ENCODE results near the gene PARD3B. TPM values are rescaled to one million over a fixed set of nuclear protein-coding genes. Genes with fewer than 3 reads are reported as not detected.

Gene PARD3B
- polyA plus RNA-seq, 3 donors = 2.0 to 13.6 (median 5.0) TPM

DNA sequence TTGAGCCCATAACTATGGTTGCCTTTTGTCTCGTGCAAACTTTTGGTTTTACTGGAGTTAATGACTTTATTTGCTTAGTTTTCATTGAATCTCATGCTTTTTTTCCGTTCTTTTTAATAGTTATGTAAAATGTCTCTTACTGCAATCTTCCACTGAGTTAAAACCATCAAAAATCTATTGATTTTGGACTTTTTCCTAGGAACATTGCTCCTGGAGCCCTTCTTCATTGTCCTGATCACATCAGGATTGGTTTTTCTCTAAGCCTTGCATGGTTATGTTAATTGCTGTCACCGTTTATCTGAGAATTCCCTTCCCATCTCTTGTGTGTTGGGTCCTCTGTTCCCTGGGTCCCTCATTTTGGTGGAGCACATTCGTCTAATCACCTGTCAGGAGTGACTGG lies 125.5 kb downstream of the PARD3B start:
- H3K27ac ChIP-seq (ENCODE audit: low read depth, low read length) = no peak overlapping the region
- 87 to 90% (median 90%) methylated on average over 4 of the region's 4 CpGs for WGBS, 3 donors

DNA sequence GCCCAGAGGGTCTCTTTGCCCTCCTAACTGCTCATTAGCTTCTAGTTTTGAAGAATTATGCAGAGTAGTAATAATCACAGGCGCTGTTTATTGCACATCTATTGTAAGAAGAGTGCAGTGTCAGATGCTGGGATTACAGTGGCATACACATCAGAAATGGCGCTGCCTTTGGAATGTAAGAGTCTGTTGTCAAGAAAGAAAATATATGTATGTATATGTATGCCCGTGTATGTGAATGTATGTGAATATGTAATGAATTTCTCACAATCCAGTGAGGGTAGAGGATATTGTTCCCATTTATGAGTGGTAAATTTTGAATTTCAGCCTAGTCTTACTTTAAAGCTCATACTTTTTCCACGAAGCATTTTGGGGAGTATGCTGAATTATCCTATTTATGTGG lies 127.5 kb downstream of the PARD3B start:
- WGBS, 3 donors = 72 to 88% (median 72%) methylated on average over 4 of the region's 4 CpGs

DNA sequence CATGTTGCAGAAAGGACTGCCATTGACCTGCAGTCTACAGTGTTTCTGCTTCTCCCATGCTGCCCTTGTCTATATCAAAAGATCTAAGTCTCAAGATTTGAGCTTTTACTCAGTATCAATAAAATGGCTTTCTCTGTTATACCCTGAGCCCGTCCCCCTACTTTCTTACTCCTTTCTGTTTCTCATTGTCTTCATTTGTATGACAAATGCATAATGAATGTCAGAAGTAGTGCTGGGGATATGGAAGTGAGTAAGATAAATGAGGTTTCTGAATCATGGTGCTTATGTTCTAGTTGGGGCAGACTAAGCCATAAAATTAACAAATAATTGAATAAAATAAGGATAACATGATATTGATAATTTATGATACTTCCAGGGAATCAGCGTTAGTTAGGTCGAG lies 128.6 kb downstream of the PARD3B start:
- H3K27ac ChIP-seq (ENCODE audit: low read depth, low read length) = no peak overlapping the region
- 91 to 94% (median 92%) methylated on average over 3 of the region's 3 CpGs for WGBS, 3 donors

More for the DNA sequence above, 127.5 kb downstream of the PARD3B start:
- no peak overlapping the region for H3K27ac ChIP-seq (ENCODE audit: low read depth, low read length)

DNA sequence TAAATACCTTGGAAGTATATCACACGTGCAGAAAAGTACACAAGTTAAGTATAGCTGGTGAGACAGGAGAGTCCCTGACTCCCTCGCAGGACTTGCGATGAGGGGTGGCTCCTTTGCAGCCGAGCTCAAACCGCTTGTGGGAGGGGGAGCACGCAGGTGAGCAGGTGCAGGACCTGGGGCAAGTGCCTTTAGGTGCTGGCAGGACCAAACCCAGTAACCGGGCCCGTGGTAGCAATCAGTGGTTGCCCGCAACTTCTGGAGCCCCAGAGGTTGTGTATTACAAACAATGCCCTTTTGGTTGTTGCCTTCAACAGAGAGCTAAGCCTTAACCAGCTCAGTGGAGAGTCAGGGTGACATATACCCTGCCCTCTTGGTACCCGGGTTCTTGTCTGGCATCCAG lies 132.8 kb downstream of the PARD3B start:
- 93 to 96% (median 95%) methylated on average over 10 of the region's 10 CpGs for WGBS, 3 donors
- no peak overlapping the region for H3K27ac ChIP-seq (ENCODE audit: low read depth, low read length)

DNA sequence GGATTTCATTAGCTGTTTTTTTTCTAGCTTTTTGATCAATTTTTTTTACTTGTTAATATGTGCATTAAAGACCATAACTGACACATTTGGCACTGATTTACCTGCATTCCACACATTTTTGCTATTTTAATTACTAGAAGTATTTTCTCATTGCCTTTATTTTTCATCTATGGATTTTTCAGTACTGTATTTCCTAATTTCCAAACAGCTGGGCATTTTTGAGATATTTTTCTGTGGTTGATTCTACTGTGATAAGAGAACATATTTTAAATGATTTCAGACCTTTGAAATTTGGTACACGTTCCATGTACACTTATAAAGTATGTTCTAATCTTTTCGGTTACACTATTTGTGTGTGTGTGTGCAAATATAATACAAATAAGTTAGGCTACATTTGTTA lies 135.3 kb downstream of the PARD3B start:
- 71 to 82% (median 81%) methylated on average over 2 of the region's 2 CpGs for WGBS, 3 donors
- no peak overlapping the region for H3K27ac ChIP-seq (ENCODE audit: low read depth, low read length)

DNA sequence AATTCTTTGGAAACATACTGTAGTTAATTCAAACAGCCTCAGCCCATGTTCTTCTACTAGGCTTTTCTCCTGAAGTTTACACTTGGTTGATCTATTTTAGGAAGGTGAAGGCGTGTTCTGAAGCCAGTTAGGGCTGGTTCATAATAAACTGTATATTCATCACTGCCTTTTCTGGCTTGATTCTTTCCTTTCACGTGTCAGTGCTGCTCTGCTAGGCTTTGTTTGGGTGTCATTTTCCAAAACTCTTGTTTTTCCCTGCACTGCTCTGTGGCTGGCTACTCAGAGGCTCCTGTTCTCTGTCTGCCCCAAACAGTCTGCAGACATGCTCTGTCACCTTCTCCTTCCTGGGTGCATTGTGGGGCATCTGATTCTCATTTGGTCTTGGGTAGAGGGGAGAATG lies 136.1 kb downstream of the PARD3B start:
- 29 to 56% (median 34%) methylated on average over 2 of the region's 2 CpGs for WGBS, 3 donors
- H3K27ac ChIP-seq (ENCODE audit: low read depth, low read length) = no peak overlapping the region

DNA sequence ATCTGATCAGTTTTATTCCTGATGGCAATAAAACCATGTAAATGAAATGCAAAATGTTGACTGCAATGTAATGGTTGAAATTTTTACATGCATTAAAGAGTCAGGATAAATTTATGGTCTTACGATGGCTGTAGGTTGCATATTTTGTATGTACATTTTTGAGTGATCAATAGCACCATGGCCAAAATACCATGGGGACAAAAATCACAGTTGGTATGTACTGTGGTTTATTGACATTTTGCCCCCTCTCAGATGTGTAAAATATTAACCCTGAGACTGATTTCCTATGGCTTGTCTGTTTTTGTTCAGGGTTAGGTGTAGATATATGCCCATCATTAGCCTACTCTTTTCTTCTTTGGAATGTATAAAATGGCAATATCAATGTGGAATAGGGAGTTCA lies 138.1 kb downstream of the PARD3B start:
- WGBS, 3 donors = 93 to 99% (median 97%) methylated on average over 1 of the region's 1 CpG
- no peak overlapping the region for H3K27ac ChIP-seq (ENCODE audit: low read depth, low read length)

DNA sequence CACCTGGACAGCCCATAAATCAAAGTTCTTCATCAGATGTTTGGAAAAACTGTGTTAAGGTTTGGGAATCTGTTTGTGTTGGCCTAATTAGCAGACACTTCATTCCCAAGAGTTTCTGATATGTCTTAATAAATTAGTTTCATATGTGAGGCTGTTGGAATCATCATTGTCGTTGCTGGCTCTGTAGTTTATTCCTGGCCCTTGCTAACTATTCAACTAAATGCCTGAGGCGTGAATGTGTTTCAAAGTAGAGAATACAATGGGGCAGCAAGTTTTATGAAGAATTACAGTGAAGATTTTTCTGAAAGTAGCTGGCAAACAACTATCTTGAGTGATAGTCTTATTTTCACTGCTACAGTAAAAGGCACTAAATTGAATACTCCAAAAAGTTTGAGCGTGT lies 141.1 kb downstream of the PARD3B start:
- no peak overlapping the region for H3K27ac ChIP-seq (ENCODE audit: low read depth, low read length)
- 71 to 95% (median 78%) methylated on average over 3 of the region's 3 CpGs for WGBS, 3 donors

DNA sequence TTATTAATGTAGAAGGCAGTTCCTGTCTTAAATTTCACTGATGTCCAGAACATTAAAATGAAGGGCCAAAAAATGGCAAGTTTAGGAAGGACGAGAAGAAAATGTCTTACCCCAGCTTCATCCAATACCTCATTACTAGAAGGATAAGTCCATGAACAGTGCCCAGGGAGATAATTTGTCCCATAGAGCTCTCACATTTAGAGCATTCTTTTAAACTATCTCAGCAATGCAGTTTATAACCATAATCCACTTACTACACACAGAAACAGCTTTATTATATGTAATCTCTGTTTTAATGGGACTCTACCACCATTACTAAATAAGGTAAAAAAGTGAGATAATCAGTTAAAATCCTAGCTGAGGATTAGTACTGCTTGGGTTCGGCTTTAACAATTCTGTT lies 142.5 kb downstream of the PARD3B start:
- H3K27ac ChIP-seq (ENCODE audit: low read depth, low read length) = no peak overlapping the region
- 69 to 89% (median 78%) methylated on average over 2 of the region's 2 CpGs for WGBS, 3 donors

DNA sequence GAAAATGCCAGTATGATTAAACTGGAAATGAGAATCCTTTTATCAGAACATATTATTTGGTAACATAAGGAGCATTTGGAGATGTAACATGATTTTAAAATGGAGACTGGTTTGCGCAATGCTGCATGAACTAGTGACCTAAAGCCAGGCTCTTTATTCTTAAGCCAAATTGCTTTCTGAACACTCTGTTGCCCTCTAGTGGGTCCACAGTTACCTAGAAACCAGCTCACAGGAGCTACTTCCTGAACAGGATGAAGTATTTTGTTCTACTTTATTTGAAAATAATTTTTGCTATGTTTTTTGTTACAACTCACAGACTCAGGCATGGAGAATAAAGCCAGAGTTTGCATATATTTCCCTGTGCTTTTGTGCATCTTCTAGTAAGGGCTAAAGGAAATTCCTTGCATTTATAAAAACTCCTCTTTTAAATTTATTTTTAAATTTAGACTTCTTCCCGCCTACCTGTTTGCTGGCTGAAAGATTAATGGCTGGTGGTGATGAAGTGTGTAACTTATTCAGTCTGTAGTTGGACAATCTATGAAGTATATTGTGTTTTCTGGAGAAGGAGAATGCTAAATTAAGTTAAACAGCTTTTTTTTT lies 146.7 kb downstream of the PARD3B start:
- WGBS, 3 donors = 48 to 62% (median 61%) methylated on average over 2 of the region's 2 CpGs
- no peak overlapping the region for H3K27ac ChIP-seq (ENCODE audit: low read depth, low read length)

DNA sequence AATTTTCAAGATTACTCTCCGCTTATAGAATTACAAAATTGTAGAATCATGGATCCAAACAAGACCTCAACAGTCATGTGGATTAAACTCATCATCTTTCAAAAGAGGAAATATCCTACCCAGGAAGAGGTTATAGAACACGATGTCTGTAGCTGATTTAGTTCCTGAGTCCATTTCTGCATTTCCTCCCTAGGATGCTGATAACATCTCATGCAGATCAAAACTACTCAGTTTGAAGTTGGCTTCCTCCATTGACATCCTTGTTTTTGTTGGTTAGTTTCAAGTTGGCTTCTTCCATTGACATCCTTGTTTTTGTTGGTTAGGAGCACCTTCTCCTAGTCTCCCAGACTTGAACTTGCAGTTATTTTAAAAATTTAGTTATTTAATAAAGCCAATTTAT lies 147.5 kb downstream of the PARD3B start:
- no peak overlapping the region for H3K27ac ChIP-seq (ENCODE audit: low read depth, low read length)
- WGBS, 3 donors = 63 to 83% (median 64%) methylated on average over 2 of the region's 2 CpGs

DNA sequence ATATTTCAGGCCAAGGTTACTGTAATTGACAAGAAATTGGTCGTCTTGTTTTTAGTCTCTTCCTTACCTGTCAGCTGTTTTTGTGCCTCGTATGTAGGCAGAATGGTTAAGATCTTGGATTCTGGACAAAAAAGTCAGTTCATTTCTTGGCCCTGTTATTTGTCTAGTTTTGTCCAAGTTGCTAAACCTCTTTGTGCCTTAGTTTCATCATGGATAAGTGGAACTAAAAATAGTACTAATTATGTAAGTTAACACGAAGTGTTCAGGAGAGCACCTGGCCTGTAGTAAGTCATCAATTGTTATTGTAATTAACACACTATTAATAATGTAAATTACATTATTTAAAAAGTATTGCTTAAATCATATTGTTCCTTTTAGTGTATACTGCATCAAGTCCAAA lies 148.0 kb downstream of the PARD3B start:
- WGBS, 3 donors = 48 to 58% (median 54%) methylated on average over 3 of the region's 3 CpGs
- H3K27ac ChIP-seq (ENCODE audit: low read depth, low read length) = no peak overlapping the region

DNA sequence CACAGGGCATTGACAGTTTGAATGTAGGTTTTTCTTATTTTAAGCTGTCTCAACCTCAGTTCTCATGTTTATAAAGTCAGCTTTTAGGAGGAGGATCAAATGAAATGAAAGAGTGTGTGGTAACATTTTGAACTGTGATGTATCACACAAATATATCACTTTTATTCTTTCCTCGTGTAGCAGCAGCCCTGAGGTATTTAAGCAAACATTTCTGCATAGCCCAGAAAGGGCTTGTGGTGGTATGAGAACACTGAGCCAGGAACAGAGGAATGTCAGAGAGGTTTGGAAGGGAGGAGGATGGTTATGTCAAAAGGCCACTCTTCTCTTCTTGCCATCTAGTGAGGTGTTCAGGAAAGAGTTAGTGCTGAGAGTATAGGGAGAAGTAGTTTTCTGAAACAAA lies 150.2 kb downstream of the PARD3B start:
- no peak overlapping the region for H3K27ac ChIP-seq (ENCODE audit: low read depth, low read length)
- WGBS, 3 donors = 52 to 61% (median 55%) methylated on average over 1 of the region's 1 CpG

DNA sequence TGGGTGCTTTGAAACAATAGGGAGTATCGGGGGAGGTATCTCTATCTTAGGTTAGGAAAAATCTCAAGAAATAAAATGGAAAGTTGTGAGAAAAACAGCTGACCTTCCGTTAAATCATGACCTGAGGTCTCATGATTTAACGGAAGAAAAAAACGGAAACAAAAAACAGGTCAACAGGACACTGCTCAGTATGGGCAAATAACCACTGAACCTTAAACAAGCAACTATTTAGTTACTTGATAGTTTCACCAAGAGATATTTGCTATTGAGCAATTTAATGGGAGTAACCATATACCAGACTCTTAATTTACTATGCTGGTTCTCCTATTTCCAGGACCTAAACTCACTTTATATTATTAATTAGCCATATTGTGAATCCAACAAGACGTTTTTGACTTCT lies 150.8 kb downstream of the PARD3B start:
- no peak overlapping the region for H3K27ac ChIP-seq (ENCODE audit: low read depth, low read length)
- WGBS, 3 donors = 92 to 96% (median 96%) methylated on average over 5 of the region's 5 CpGs

DNA sequence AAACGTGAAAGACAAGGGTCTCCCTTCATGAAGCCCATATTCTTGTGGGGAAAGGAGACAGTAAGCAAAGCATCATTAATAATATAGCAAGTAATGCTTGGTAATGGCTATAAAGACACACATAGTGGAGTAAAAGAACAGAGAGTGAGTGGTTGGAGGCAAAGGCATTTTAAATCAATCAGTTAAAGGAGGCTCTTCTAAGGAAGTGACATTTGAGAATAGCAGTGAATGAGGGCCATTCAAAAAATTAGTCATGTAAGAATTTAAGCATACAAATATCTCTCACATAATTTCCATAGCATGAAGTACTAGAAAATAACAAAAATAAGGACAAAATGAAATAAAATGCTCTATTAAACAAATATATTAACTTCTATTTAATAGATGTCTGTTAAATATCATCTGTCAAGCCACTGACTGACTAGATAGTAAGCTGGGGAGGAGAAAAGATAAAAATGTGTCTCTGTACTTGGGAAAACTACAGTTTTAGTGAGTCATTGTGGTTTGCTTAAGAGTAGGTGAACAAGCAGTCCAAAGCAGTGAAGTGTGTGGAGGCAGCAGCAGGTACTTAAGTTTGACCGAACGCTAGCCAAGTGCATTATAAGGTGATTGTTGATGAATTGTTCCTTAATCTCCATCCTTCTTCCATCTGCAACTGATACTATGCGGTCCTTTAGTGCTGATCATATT lies 160.1 kb downstream of the PARD3B start:
- WGBS, 3 donors = 66 to 88% (median 70%) methylated on average over 4 of the region's 4 CpGs

DNA sequence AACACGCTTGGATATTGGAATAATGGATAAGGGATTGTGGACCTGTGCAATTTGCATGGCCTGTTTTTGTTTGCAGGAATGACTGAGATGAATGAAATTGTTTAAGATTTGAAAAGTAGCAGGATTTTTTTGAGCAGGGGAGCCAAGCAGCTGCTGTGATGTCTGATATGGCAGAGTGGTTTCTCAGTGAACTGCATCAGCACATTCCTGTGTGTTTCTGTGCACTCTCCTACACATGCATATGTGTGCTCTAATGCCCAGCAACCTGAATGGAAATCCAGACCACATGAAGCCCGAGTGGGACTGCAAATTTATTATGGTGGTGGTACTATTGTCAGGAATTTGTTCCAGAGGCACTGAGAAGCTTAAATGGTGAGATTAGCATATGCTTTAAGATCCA lies 161.7 kb downstream of the PARD3B start:
- H3K27ac ChIP-seq (ENCODE audit: low read depth, low read length) = no peak overlapping the region
- 35 to 65% (median 64%) methylated on average over 2 of the region's 2 CpGs for WGBS, 3 donors

More for the DNA sequence above, 160.1 kb downstream of the PARD3B start:
- H3K27ac ChIP-seq (ENCODE audit: low read depth, low read length) = no peak overlapping the region

DNA sequence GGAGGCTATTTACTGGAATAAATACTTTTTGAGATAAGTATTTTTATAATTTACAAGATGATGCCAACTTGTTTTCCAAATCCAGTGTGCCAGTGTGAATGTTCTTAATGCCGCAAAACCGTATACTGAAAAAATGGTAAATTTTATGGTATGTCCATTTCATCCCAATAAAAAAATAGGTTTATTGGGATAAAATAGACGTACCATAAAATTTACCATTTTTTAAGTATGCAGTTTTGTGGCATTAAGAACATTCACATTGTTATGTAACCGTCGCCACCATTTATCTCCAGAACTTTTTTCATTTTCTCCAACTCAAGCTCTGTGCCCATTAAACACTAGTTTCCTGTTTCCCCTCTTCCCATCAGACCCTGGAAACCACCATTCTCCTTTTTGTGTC lies 167.9 kb downstream of the PARD3B start:
- no peak overlapping the region for H3K27ac ChIP-seq (ENCODE audit: low read depth, low read length)
- 77 to 87% (median 78%) methylated on average over 5 of the region's 5 CpGs for WGBS, 3 donors

DNA sequence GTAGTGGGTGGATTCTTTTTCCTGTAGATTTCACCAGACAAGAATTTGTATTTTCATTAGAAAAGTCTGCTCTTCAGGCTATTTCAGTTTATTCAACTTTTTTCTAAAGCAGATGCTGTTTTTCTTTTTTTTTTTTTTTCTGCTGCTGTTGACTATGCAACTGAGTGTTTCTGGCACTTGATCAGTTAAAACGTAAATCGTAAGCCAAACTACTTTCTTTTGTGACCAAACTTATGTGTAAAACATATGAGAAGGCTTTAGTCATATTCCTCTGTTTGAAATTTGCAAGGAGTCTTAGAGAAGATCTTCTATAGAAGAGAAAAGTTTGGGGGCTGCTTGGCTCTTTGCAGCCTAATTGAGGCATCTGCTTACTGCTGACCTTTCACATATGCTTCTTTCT lies 170.1 kb downstream of the PARD3B start:
- 59 to 82% (median 65%) methylated on average over 2 of the region's 2 CpGs for WGBS, 3 donors
- H3K27ac ChIP-seq (ENCODE audit: low read depth, low read length) = no peak overlapping the region

DNA sequence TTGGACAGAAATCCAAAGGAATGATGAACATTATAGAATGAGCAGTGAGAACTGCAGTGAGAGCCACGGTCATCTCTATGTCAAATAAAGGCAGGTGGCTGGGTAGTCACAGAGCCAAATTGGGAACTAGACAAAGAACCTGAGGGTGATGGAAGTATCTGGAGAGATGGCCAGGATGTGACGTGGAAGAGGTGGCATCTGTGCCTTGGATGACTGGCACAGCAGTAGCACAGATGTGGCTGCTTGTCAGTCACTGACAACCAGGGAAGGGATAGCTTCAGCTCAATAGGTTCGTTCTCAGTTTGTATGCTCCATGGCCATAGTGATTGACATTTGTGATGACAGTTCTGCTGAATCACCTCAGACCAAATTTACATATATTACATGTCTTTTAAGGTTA lies 172.3 kb downstream of the PARD3B start:
- WGBS, 3 donors = 89 to 97% (median 91%) methylated on average over 3 of the region's 3 CpGs
- H3K27ac ChIP-seq (ENCODE audit: low read depth, low read length) = no peak overlapping the region

DNA sequence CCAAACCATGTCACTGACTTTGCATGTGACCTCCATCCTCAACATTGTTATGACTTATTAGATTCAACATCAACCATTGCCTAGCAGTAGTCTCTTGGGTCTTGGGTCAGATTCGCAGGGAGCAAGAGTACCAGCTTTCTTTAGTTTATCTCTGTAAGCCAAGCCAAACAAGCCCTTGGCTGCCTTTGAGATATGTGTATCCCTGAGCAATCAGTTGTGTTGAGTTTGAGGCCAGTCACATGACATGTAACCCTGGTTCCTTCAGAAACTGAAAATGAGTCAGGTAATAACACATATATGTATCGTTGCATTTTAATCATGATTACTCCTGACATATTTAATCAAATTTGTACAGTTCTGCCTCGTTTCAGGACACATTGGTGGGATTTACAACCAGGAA lies 173.3 kb downstream of the PARD3B start:
- 81 to 89% (median 87%) methylated on average over 3 of the region's 3 CpGs for WGBS, 3 donors
- H3K27ac ChIP-seq (ENCODE audit: low read depth, low read length) = no peak overlapping the region

Measured in adipose tissue (tissue), 3 donors.